Uterus (tissue), 2 donors: Measurements from ENCODE around the gene CHST15.
"Not testable (repeated sequence)": the region's sequence is repeated elsewhere in the genome, so short reads cannot be mapped to it uniquely, and the experiment has no call there.

Experiments
- POLR2A ChIP-seq, 2 donors: fragments of 450-650 bp; IDR thresholded peaks; one replicate each; pipeline ENCODE4 v1.6.1; 2016; ENCODE audit warnings: antibody characterized with exemption in 2 of 2, mild to moderate bottlenecking in 1 of 2, moderate library complexity in 1 of 2
- TF ChIP-seq, protein P1 (sequence below), 4 experiments: fragments of 200-600 bp in 2 of 4; fragments of 450-650 bp in 2 of 4; sonication (generic) in 2 of 4; IDR thresholded peaks; one replicate each; pipeline ENCODE4 v1.5.1; 2016 to 2019; ENCODE audit warnings: antibody characterized with exemption in 4 of 4, mild to moderate bottlenecking in 2 of 4, moderate library complexity in 1 of 4

DNA sequence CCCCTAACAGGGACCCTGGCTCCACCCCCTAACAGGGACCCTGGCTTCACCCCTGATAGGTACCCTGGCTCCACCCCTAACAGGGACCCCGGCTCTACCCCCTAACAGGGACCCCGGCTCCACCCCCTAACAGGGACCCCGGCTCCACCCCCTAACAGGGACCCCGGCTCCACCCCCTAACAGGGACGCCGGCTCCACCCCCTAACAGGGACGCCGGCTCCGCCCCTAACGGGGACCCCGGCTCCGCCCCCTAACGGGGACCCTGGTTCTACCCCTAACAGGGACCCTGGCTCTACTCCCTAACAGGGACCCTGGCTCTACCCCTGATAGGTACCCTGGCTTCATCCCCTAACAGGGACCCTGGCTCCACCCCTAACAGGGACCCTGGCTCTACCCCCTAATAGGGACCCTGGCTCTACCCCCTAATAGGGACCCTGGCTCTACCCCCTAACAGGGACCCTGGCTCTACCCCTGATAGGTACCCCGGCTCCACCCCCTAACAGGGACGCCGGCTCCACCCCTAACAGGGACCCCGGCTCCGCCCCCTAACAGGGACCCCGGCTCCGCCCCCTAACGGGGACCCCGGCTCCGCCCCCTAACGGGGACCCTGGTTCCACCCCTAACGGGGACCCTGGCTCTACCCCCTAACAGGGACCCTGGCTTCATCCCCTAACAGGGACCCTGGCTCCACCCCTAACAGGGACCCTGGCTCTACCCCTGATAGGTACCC lies 58.7 kb downstream of the CHST15 start:
- TF ChIP-seq, protein P1, sequence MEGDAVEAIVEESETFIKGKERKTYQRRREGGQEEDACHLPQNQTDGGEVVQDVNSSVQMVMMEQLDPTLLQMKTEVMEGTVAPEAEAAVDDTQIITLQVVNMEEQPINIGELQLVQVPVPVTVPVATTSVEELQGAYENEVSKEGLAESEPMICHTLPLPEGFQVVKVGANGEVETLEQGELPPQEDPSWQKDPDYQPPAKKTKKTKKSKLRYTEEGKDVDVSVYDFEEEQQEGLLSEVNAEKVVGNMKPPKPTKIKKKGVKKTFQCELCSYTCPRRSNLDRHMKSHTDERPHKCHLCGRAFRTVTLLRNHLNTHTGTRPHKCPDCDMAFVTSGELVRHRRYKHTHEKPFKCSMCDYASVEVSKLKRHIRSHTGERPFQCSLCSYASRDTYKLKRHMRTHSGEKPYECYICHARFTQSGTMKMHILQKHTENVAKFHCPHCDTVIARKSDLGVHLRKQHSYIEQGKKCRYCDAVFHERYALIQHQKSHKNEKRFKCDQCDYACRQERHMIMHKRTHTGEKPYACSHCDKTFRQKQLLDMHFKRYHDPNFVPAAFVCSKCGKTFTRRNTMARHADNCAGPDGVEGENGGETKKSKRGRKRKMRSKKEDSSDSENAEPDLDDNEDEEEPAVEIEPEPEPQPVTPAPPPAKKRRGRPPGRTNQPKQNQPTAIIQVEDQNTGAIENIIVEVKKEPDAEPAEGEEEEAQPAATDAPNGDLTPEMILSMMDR (IDR thresholded peaks at IDR 0.05), result not testable (repeated sequence)
- not testable (repeated sequence) for TF ChIP-seq POLR2A (IDR thresholded peaks at IDR 0.05)
